ENCODE results near the gene ICAM4. TPM values are rescaled to one million over a fixed set of nuclear protein-coding genes. Genes with fewer than 3 reads are reported as not detected.

Gene ICAM4
- total and polyA plus RNA-seq, 2 donors (not counting 1 experiment from before 2014, with no cell fraction given), result 0.58 to 4.1 TPM

DNA sequence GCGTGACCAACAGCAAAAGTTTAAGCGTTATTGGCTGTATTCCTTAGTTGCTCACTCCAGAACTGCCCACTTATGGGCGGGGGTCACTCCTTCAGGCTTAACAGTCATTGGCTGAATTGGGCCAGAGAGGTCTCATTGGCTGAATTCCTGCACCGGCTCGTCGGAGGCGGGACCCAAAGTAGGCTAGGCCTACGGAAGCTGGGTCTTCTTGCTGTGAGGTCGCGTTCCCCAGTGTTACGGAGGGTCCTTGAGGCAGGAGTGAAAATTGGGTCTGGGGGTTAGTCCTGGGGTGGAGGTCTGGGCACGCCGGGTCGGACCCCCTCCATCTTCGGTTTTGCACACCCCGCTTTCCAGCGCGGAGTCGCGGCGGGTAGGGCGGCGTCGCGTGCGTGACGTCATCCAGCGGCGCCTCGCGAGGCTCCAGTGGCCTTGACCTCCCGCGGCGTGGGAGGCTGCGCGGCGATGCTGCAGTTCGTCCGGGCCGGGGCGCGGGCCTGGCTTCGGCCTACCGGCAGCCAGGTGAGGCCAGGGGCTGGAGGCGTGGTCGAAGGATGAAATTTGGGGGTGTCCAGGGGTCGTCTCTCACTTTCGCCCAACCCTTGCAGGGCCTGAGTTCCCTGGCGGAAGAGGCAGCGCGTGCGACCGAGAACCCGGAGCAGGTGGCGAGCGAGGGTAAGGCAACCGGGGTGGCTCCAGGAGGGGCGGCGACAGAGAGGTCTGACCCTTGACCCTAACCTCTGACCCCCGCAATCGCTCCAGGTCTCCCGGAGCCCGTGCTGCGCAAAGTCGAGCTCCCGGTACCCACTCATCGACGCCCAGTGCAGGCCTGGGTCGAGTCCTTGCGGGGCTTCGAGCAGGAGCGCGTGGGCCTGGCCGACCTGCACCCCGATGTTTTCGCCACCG lies 34.7 kb upstream of the ICAM4 start, which contains the start of gene MRPL4:
TSS of gene MRPL4 (plus strand) at position 423 of the 903 bp plus-strand sequence. CDS start at position 463, 40 bp downstream.
- Histone ChIP-seq H3K36me3 (ENCODE audit: control insufficient read depth, insufficient read depth, low read length) (peaks cover 11% of the 10 kb centered on the region), H3K9me3 (ENCODE audit: control insufficient read depth, insufficient read depth, low read depth, low read length) (no peaks in the 10 kb centered on the region), H3K27ac (ENCODE audit: insufficient read depth, low read length) (peak within 1 kb of the TSS; percentile 84), H3K4me3 (replicated peaks in 1 of 4; ENCODE audit: control extremely low read depth in 1 of 4, insufficient read depth in 1 of 4, low read depth in 3 of 4, low read length in 4 of 4) (peak within 1 kb of the TSS; percentile 72 to 96 (median 86)), H3K9ac (ENCODE audit: insufficient read depth, low read length) (peak within 1 kb of the TSS; percentile 77), H3K4me2 (ENCODE audit: extremely low read depth, insufficient read depth, low read length) (peak within 1 kb of the TSS; percentile 96), H3K79me2 (ENCODE audit: control insufficient read depth, insufficient read depth, low read length) (peaks cover 9% of the 10 kb centered on the region), H2AFZ (ENCODE audit: low read length) (peak within 1 kb of the TSS; percentile 99), H3K27me3 (ENCODE audit: control insufficient read depth, insufficient read depth, low read length) (no peaks in the 10 kb centered on the region), H3K4me1 (ENCODE audit: control insufficient read depth, extremely low read depth, insufficient read depth, low read length) (peaks cover 3% of the 10 kb centered on the region), H4K20me1 (ENCODE audit: control insufficient read depth, extremely low read depth, insufficient read depth, low read length) (no peaks in the 10 kb centered on the region)
- TF ChIP-seq EZH2 (IDR thresholded peaks at IDR 0.05; ENCODE audit: low read length, missing control alignments), result no peak
- TF ChIP-seq, protein P1, sequence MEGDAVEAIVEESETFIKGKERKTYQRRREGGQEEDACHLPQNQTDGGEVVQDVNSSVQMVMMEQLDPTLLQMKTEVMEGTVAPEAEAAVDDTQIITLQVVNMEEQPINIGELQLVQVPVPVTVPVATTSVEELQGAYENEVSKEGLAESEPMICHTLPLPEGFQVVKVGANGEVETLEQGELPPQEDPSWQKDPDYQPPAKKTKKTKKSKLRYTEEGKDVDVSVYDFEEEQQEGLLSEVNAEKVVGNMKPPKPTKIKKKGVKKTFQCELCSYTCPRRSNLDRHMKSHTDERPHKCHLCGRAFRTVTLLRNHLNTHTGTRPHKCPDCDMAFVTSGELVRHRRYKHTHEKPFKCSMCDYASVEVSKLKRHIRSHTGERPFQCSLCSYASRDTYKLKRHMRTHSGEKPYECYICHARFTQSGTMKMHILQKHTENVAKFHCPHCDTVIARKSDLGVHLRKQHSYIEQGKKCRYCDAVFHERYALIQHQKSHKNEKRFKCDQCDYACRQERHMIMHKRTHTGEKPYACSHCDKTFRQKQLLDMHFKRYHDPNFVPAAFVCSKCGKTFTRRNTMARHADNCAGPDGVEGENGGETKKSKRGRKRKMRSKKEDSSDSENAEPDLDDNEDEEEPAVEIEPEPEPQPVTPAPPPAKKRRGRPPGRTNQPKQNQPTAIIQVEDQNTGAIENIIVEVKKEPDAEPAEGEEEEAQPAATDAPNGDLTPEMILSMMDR (conservative IDR thresholded peaks at IDR 0.05 in 1 of 2, IDR thresholded peaks at IDR 0.05 in 1 of 2; ENCODE audit: low read depth in 1 of 2, low read length in 2 of 2), result no peak
- peak; percentile 99 for DNase-seq (ENCODE audit: low read depth in 2 of 2)

GRCh38 chr19:10252707-10253106 lies 34.0 kb upstream of the ICAM4 start:
- Histone ChIP-seq H2AFZ (ENCODE audit: low read length) (peak overlapping the region; percentile 26), H3K4me3 (replicated peaks in 1 of 4; ENCODE audit: control extremely low read depth in 1 of 4, insufficient read depth in 1 of 4, low read depth in 3 of 4, low read length in 4 of 4) (peak overlapping the region; percentile 72 to 96 (median 86)), H3K27ac (ENCODE audit: insufficient read depth, low read length) (peak overlapping the region; percentile 84), H3K9ac (ENCODE audit: insufficient read depth, low read length) (peak overlapping the region; percentile 77), H3K4me2 (ENCODE audit: extremely low read depth, insufficient read depth, low read length) (peak overlapping the region; percentile 96), H3K36me3 (ENCODE audit: control insufficient read depth, insufficient read depth, low read length) (peaks cover 14% of the 10 kb centered on the region), H3K79me2 (ENCODE audit: control insufficient read depth, insufficient read depth, low read length) (peaks cover 9% of the 10 kb centered on the region), H3K9me3 (ENCODE audit: control insufficient read depth, insufficient read depth, low read depth, low read length) (no peaks in the 10 kb centered on the region), H3K4me1 (ENCODE audit: control insufficient read depth, extremely low read depth, insufficient read depth, low read length) (peaks cover 3% of the 10 kb centered on the region), H4K20me1 (ENCODE audit: control insufficient read depth, extremely low read depth, insufficient read depth, low read length) (no peaks in the 10 kb centered on the region), H3K27me3 (ENCODE audit: control insufficient read depth, insufficient read depth, low read length) (no peaks in the 10 kb centered on the region)
- no peak for DNase-seq (ENCODE audit: low read depth in 2 of 2)
- TF ChIP-seq EZH2 (IDR thresholded peaks at IDR 0.05; ENCODE audit: low read length, missing control alignments), result no peak
- TF ChIP-seq, protein P1 (conservative IDR thresholded peaks at IDR 0.05 in 1 of 2, IDR thresholded peaks at IDR 0.05 in 1 of 2; ENCODE audit: low read depth in 1 of 2, low read length in 2 of 2), result no peak

DNA sequence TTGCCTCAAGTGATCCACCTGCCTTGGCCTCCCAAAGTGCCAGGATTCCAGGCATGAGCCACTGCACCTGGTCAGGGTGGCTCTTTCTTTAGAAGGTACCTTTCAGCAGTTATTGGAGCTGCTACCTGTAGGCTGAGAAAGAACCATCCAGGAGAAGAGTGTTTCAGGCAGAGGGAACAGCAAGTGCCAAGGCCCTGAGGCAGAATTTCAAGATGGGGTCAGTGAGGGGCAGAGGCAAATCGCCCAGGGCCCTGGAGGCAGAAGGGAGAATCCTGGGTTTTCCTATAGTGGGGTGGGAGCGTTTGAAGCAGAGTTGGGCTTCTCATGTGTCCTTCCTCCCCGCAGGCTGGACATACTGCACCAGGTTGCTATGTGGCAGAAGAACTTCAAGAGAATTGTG lies 32.5 kb upstream of the ICAM4 start:
- Histone ChIP-seq H3K4me2 (ENCODE audit: extremely low read depth, insufficient read depth, low read length) (no peak overlapping the region), H3K9me3 (ENCODE audit: control insufficient read depth, insufficient read depth, low read depth, low read length) (no peaks in the 10 kb centered on the region), H3K79me2 (ENCODE audit: control insufficient read depth, insufficient read depth, low read length) (peaks cover 9% of the 10 kb centered on the region), H4K20me1 (ENCODE audit: control insufficient read depth, extremely low read depth, insufficient read depth, low read length) (no peaks in the 10 kb centered on the region), H3K27ac (ENCODE audit: insufficient read depth, low read length) (no peak overlapping the region), H2AFZ (ENCODE audit: low read length) (no peak overlapping the region), H3K36me3 (ENCODE audit: control insufficient read depth, insufficient read depth, low read length) (peaks cover 22% of the 10 kb centered on the region), H3K4me3 (replicated peaks in 1 of 4; ENCODE audit: control extremely low read depth in 1 of 4, insufficient read depth in 1 of 4, low read depth in 3 of 4, low read length in 4 of 4) (no peak overlapping the region), H3K9ac (ENCODE audit: insufficient read depth, low read length) (no peak overlapping the region), H3K27me3 (ENCODE audit: control insufficient read depth, insufficient read depth, low read length) (no peaks in the 10 kb centered on the region), H3K4me1 (ENCODE audit: control insufficient read depth, extremely low read depth, insufficient read depth, low read length) (peaks cover 3% of the 10 kb centered on the region)
- TF ChIP-seq EZH2 (IDR thresholded peaks at IDR 0.05; ENCODE audit: low read length, missing control alignments), result no peak
- TF ChIP-seq, protein P1 (conservative IDR thresholded peaks at IDR 0.05 in 1 of 2, IDR thresholded peaks at IDR 0.05 in 1 of 2; ENCODE audit: low read depth in 1 of 2, low read length in 2 of 2), result no peak
- no peak for DNase-seq (ENCODE audit: low read depth in 2 of 2)
